HL-60/S4 treated with retinoic acid at 250 ng/mL for 4 days and 3 days (cell line): ENCODE measurements around the gene ZIK1.

ENCODE experiments used
- in situ Hi-C: fragments of 300-500 bp; cut with MboI; formaldehyde crosslinking; loops from 2 replicates; pipeline ENCODE4 v1.7.0; 2022; ENCODE audit warnings: low sequenced_read_pairs

ZIK1 gene

DNA sequence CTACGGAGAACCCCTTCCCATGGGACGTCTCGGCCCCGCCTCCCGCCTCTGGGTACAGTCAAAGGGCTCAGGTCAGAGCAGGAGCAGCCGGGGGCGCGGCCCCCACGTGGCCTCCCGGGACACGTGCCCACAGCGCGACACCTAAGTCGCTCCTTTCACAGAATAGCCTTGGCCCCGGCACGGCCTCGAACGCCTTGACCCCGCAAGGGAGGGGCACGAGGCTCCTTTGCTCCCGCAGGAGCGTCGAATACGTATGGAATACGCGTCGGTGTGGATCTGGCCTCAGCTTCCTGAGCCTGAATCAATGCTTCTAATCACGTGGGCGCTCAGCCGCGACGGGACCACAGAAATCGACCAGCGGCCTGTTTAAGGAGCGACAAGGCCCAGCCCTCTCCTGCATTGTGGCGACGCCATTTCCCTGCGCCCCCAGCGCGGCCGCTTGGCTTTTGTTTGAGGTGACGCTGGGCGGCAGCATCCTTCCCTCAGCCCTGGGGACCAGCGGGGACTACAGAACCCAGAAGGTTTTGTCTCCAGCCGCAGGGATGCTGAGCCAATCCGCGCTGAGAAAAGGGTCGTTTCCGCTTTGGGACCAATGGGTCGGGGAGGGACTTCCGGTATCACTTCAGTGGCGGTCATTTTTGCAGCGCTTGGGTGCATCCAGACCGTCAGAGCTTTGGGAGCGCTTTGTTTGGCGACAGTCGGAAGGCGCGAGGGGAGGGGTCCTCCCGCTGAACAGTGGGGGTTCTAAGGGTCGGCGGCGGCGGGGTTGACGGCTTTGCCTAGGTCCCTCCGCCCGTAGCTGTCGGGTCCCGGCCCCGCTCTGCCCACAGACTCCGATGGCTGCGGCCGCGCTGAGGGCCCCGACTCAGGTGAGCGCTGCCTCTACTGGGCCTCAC is at the start of gene ZIK1:
Gene ZIK1, plus strand, starts transcription at position 625 of the 896 bp plus-strand sequence. Its CDS starts 212 bp downstream, at position 837.
- in situ Hi-C loops, result no loop called here

DNA sequence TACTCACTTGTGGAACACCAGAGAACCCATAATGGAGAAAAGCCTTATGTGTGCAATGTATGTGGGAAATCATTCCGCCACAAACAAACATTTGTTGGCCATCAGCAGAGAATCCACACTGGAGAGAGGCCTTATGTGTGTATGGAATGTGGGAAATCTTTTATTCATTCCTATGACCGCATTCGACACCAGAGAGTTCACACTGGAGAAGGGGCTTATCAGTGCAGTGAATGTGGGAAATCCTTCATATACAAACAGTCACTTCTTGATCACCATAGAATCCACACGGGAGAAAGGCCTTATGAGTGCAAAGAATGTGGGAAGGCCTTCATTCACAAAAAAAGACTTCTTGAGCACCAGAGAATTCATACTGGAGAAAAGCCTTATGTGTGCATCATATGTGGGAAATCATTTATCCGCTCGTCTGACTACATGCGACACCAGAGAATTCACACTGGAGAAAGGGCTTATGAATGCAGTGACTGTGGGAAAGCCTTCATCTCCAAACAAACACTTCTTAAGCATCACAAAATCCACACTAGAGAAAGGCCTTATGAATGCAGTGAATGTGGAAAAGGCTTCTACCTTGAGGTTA is 45.9 kb upstream of the ZIK1 start:
- in situ Hi-C loops, result no loop called here

- in situ Hi-C loops, result no loop called here
Measured at GRCh38 chr19:57546513-57546912, 37.4 kb upstream of the ZIK1 start.

- in situ Hi-C loops, result no loop called here
Measured at GRCh38 chr19:57552432-57552831, 31.5 kb upstream of the ZIK1 start.

GRCh38 chr19:57557659-57558058 is 26.3 kb upstream of the ZIK1 start:
- in situ Hi-C loops, result no loop called here

GRCh38 chr19:57558525-57558924 is 25.4 kb upstream of the ZIK1 start:
- in situ Hi-C loops, result no loop called here

DNA sequence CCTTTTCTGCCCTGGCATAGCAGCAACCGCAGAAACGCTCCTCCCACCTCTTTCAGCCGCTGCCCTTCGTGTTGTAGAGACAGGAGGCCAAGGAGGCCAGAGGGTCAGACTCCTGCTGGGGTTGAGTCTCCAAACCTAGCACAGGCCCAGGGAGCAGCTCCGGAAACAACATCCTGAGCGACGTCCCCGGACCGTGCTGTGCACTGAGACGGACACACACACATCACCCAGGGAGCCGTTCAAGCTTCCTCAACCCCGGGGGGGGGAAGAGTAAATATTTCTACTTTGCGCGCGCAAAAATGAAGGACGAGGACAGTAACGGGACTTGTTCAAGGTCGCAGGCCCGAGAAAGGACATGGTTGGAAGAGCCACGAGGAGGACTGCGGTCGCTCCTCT is 24.9 kb upstream of the ZIK1 start:
- in situ Hi-C loops, result no loop called here

DNA sequence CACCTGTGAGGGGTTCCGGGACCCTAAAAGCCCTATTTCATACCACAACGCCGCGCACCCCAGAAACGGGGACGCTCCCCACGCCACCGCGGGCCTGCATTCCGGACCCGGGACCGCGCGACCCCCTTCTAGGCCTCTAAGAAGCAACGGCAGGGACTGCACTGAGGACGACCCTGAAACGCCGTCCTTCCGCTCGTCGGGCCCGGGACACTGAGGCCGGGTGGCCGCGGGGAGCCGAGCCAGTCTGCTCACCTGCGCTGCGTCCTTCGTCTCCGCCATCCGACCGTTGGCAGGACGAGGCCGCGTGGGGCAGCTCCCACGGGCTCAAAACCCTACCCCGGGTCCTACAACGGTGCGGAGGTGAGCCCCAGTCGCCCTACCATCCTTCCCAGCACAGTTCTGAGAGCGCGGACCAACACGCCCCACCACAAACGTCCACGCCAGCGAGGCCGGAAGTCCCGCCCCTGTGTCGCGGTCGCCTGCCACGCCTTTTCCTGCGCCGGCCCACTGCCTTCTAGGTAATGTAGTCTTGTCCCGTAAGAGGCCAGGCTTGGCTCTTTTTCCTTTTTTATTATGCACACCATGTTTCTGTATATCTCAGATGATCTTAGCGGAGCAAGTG is 24.4 kb upstream of the ZIK1 start, which contains the start of gene ZNF550:
Gene ZNF550, minus strand, starts transcription at position 460 of the 622 bp plus-strand sequence. Its CDS starts 181 bp downstream, at position 279.
- in situ Hi-C loops, result no loop called here

DNA sequence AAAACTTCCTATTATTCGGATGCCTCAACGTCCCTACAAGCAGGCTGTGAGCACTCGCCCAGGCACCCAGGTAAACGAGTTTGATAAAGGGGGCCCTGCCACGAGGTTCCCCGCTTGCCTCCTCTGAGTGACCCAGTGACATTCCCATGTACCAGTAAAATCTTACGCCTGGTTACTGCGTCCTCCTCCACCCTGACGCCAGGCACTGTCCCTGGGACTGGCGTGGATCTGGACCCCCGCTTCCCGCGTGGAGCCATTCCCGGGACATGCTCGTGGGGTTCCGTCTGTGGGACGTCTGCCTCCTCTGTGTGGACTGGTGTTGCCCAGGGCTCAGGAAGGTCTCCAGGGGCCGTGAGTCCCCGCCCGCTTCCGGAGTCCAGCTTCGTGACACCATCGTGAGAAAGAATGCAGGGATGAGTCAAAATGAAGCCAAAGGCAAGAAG is 23.9 kb upstream of the ZIK1 start:
- in situ Hi-C loops, result no loop called here

GRCh38 chr19:57563547-57563946 is 20.4 kb upstream of the ZIK1 start:
- in situ Hi-C loops, result no loop called here

DNA sequence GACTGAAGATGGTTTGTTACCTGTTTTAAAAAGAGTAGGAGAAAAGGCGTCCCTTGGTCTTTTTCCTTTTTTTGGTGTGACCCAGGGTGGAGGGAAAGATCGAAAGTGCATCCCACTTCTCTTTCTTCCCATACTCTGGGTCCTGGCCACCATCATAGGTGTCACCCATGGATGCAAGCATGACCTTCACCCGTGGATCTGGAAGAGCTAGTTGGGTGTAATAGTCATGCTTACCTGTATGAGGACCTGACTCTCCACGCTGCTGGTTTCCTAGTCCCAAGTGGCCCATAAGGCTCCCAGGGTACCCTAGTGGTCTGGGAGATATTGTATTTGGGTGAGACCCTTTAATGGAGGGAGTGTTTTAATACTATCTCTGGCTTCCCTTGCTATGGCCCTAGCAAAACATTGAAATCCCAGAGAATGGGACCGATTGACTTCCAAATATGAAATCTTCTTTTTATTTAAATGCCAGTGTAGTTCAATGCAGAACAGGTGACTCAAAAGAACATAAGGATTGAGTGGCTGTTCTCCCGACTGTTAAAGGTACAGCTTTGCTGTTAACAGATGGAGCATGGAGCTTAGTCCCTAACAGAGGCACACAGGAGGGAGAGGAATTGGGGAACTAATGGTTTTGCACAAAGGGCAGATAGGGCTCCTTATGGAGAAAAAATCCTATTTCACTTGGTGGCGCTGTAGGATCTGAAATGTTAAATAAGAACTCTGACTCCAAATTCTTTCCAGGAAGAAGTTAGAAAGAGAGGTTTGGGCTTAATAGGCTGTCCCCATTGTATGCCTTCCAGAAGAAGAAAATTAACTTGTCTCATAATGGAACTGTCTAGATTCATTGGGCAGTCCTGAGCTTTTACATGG is 17.3 kb upstream of the ZIK1 start:
- in situ Hi-C loops, result no loop called here

GRCh38 chr19:57570707-57571106 is 13.2 kb upstream of the ZIK1 start:
- in situ Hi-C loops, result no loop called here

GRCh38 chr19:57572415-57572947 is 11.5 kb upstream of the ZIK1 start:
- in situ Hi-C loops, result no loop called here

DNA sequence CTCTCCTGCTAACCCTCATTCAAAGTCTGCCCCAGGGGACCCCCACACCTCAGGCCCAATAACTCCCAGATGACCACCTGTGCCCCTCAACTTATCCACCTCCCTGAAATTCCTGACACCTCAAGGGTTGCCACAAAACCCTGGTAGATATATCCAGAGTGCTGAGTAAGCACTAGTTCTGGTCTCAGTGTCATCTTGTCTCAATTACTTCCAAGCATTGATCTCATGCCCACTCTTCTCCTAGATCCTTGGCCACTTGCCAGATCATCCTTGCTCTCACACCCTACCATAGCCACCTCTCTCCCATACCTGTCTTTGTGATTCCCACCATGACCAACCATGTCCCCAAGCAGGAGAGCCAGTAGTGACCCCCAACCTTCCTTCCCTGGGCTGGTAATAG is 7.3 kb upstream of the ZIK1 start:
- in situ Hi-C loops, result no loop called here

GRCh38 chr19:57578487-57579205 is 5.3 kb upstream of the ZIK1 start, which contains the start of gene ZNF416:
ZNF416 (minus strand) TSS chr19:57578911; CDS start chr19:57578704, 207 bp downstream.
- in situ Hi-C loops, result no loop called here

DNA sequence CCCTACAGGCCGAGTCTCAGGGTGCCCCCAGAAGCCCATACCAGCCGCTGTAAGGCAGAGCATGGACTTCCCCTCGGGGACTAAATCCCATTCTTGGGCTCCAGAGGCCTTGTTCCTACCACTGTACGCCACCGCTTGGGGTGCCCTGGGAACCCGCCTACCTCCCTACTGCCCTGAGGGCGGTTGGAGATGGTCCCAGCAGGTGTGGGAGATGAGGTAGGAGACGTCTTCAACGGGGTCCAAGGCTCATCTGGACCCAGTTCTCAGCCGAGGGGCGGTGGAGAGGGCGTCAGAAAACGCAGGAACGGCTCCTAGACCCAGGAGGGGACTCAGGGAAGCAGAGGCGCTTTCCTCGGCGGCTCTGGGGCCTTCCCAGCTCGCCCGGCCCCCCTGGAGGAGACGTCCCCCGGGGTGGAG is 833 bp upstream of the ZIK1 start:
- in situ Hi-C loops, result no loop called here

DNA sequence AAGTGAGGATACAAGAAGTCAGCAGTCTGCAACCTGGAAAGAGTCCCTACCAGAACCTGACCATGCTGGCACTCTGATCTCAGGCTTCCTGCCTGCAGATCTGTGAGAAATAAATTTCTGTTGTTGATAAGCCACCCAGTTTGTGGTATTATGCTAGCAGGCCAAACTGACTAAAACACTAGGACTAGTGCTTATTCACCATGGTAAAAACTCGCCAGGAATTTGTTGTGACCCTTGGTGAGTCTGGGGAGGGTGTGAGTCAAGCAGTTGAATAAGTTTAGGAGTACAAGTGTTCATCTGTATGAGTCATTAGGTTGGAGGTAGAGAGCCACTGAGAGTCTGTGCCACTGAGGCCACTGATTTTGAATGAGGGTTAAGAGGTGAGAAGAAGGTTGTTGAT is 3.6 kb downstream of the ZIK1 start:
- in situ Hi-C loops, result no loop called here

DNA sequence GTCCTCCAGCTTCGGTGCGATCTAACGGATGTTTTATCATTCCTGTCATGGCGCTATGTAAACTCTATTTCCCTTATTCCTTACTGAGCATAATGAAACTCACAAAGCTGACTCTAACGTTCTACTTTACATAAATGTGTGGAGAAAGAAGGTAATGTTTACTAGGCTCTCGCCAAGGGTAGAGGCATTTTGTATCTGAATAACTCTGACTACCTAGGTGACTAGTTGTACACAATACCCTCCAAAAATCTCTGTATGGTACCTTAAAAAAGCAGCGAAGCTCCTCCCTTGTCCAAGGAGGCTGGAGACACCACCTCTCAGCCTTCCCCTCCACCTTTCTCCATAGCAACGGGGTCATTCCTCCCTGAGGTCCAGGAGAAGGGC is 15.4 kb downstream of the ZIK1 start:
- in situ Hi-C loops, result no loop called here

DNA sequence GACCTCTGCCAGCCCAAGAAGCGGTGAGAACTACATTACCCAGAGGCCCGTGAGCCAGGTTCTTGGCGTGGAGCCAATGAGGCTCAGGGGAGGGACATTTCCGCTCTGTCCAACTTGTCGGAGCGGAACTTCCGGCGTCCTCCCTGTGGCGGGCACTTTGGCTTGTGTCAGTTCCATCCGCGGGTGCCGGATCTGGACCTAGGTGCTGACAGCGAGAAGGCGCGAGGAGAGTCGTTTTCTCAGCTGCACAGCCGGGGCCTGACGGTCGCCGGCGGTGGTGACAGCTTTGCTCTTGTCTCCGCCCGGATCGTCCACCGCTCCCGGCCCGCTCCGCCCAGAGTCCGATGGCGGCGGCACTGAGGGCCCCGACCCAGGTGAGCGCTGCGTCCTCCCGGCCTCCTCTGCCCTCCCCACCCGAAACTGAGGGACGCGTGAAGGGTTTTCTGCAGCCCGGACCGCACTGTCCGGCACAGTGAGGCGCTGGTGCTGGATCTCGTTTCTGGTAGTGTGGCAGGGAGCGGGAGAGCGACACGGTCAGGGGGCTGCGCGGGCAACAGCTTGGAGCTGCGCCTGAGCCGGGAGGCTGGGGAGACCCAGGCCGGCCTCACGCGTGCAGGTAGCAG is 15.9 kb downstream of the ZIK1 start, which contains the start of gene ZNF530:
Gene ZNF530, plus strand, starts transcription at position 125 of the 623 bp plus-strand sequence. CDS start 4,461 bp downstream, outside the sequence.
- in situ Hi-C loops, result no loop called here
